ENCODE data around the gene KCNE4. TPM values are rescaled to one million over a fixed set of nuclear protein-coding genes. Genes with fewer than 3 reads are reported as not detected.

The KCNE4 gene
- polyA plus RNA-seq, 2 donors, result 0.24 to 0.64 TPM

- no peaks in the 10 kb centered on the region for H3K9me3 ChIP-seq (ENCODE audit: control insufficient read depth in 2 of 2, insufficient read depth in 1 of 2, low read depth in 1 of 2, low read length in 1 of 2)
- H3K27me3 ChIP-seq (ENCODE audit: control insufficient read depth in 1 of 2, insufficient read depth in 2 of 2, low read length in 2 of 2), result no peaks in the 10 kb centered on the region
- WGBS, 2 donors, result 70 to 77% methylated on average over 3 of the region's 3 CpGs
- H3K4me1 ChIP-seq (ENCODE audit: control insufficient read depth in 2 of 2, insufficient read depth in 2 of 2, low read length in 1 of 2), result no peaks in the 10 kb centered on the region
- no peaks in the 10 kb centered on the region for H3K36me3 ChIP-seq (ENCODE audit: control insufficient read depth in 2 of 2, insufficient read depth in 2 of 2, low read length in 1 of 2)
- no peak overlapping the region for H3K4me3 ChIP-seq (ENCODE audit: low read depth in 1 of 2, low read length in 2 of 2)
- H3K27ac ChIP-seq (ENCODE audit: low read depth in 2 of 2, low read length in 1 of 2), result no peak overlapping the region
These were observed 50.0 kb downstream of the KCNE4 start for GRCh38 chr2:223102040-223102400.

- WGBS, 2 donors, result 77 to 89% methylated on average over 3 of the region's 3 CpGs
- no peaks in the 10 kb centered on the region for H3K36me3 ChIP-seq (ENCODE audit: control insufficient read depth in 2 of 2, insufficient read depth in 2 of 2, low read length in 1 of 2)
- H3K27ac ChIP-seq (ENCODE audit: low read depth in 2 of 2, low read length in 1 of 2), result no peak overlapping the region
- no peaks in the 10 kb centered on the region for H3K4me1 ChIP-seq (ENCODE audit: control insufficient read depth in 2 of 2, insufficient read depth in 2 of 2, low read length in 1 of 2)
- no peak overlapping the region for H3K4me3 ChIP-seq (ENCODE audit: low read depth in 1 of 2, low read length in 2 of 2)
- H3K9me3 ChIP-seq (ENCODE audit: control insufficient read depth in 2 of 2, insufficient read depth in 1 of 2, low read depth in 1 of 2, low read length in 1 of 2), result no peaks in the 10 kb centered on the region
- H3K27me3 ChIP-seq (ENCODE audit: control insufficient read depth in 1 of 2, insufficient read depth in 2 of 2, low read length in 2 of 2), result no peaks in the 10 kb centered on the region
These were observed 50.5 kb downstream of the KCNE4 start for GRCh38 chr2:223102450-223102849.

GRCh38 chr2:223104336-223105132 lies 52.5 kb downstream of the KCNE4 start:
- Histone ChIP-seq H3K4me3 (ENCODE audit: low read depth in 1 of 2, low read length in 2 of 2) (no peak overlapping the region), H3K27me3 (ENCODE audit: control insufficient read depth in 1 of 2, insufficient read depth in 2 of 2, low read length in 2 of 2) (no peaks in the 10 kb centered on the region), H3K4me1 (ENCODE audit: control insufficient read depth in 2 of 2, insufficient read depth in 2 of 2, low read length in 1 of 2) (no peaks in the 10 kb centered on the region), H3K27ac (ENCODE audit: low read depth in 2 of 2, low read length in 1 of 2) (no peak overlapping the region), H3K9me3 (ENCODE audit: control insufficient read depth in 2 of 2, insufficient read depth in 1 of 2, low read depth in 1 of 2, low read length in 1 of 2) (no peaks in the 10 kb centered on the region), H3K36me3 (ENCODE audit: control insufficient read depth in 2 of 2, insufficient read depth in 2 of 2, low read length in 1 of 2) (no peaks in the 10 kb centered on the region)
- 90 to 94% methylated on average over 8 of the region's 8 CpGs for WGBS, 2 donors

Other genes with a start within 250 kb of the KCNE4 start
- gene ACSL3, start 191.2 kb upstream of the KCNE4 start, polyA plus RNA-seq, result 10 to 100 TPM; 21.4 to 43.9 TPM

All from esophagus (tissue), 2 donors.